HepG2 (cell line): ENCODE data around the gene BRD3. TPM values are rescaled to one million over a fixed set of nuclear protein-coding genes. Genes with fewer than 3 reads are reported as not detected.

ENCODE experiments used
- DNMT3B ChIP-seq: conservative IDR thresholded peaks from 2 replicates; pipeline ENCODE4 v1.6.1; 2016; ENCODE audit warnings: missing biosample characterization, control low read depth
- DR1 ChIP-seq: sonication (generic); formaldehyde crosslinking; IDR thresholded peaks from 2 replicates; pipeline ENCODE4 v1.8.0; 2021; ENCODE audit warnings: mild to moderate bottlenecking, missing genetic modification reagents, inconsistent platforms
- EED ChIP-seq: sonication (generic); formaldehyde crosslinking; IDR thresholded peaks from 2 replicates; pipeline ENCODE4 v1.5.0; 2020; ENCODE audit warnings: mild to moderate bottlenecking, missing genetic modification reagents
- NRL ChIP-seq: sonication (generic); formaldehyde crosslinking; IDR thresholded peaks from 2 replicates; pipeline ENCODE4 v1.5.0; 2020; ENCODE audit warnings: missing genetic modification reagents, mild to moderate bottlenecking, moderate library complexity, borderline replicate concordance
- RFXAP ChIP-seq: sonication (generic); formaldehyde crosslinking; IDR thresholded peaks from 2 replicates; pipeline ENCODE4 v1.4.0; 2020; ENCODE audit warnings: missing genetic modification reagents, borderline replicate concordance
- SALL1 ChIP-seq: sonication (generic); formaldehyde crosslinking; IDR thresholded peaks from 2 replicates; pipeline ENCODE4 v1.8.0; 2022; ENCODE audit warnings: mild to moderate bottlenecking, missing genetic modification reagents
- SAP130 ChIP-seq: IDR thresholded peaks from 2 replicates; pipeline ENCODE4 v1.6.1; 2016; ENCODE audit warnings: low read depth
- ZNF614 ChIP-seq: IDR thresholded peaks from 2 replicates; pipeline ENCODE4 v1.6.1; 2018; ENCODE audit warnings: missing biosample characterization, missing genetic modification reagents, inconsistent platforms, borderline replicate concordance
- ZNF781 ChIP-seq: sonication (generic); formaldehyde crosslinking; IDR thresholded peaks from 2 replicates; pipeline ENCODE4 v1.5.1; 2020; ENCODE audit warnings: borderline replicate concordance, mild to moderate bottlenecking, missing genetic modification reagents; ENCODE audit errors: not compliant biosample characterization
- polyA plus RNA-seq, 8 experiments: library from polyadenylated mRNA; depleted of rRNA in 3 of 8; stranded (reverse) in 7 of 8; unstranded in 1 of 8; fragments of >200 nt; fragmentation: Illumina TruSeq in 4 of 8; extraction: Trizol in 4 of 8; gene quantifications; 2 replicates each; pipeline versions ENCODE4 v1.2.1 to v1.2.3, GENCODE V29; 2011 to 2016; ENCODE audit warnings: low read depth in 4 of 8, missing spikeins in 1 of 8, mixed read lengths in 1 of 8; ENCODE audit not compliant: insufficient read depth in 1 of 8
- total RNA-seq, 5 experiments: library from RNA; depleted of rRNA; stranded (reverse); fragments of >200 nt; fragmentation: Illumina TruSeq; extraction: Trizol; gene quantifications; 2 replicates each; pipeline ENCODE4 v1.2.3, GENCODE V29; 2016; ENCODE audit warnings: low read depth in 1 of 5
- TF ChIP-seq, protein P1 (sequence below): sonication (generic); formaldehyde crosslinking; IDR thresholded peaks from 2 replicates; pipeline ENCODE4 v1.4.0; 2020; ENCODE audit warnings: missing genetic modification reagents, borderline replicate concordance
- TF ChIP-seq, protein P2 (sequence below): sonication (generic); formaldehyde crosslinking; IDR thresholded peaks from 2 replicates; pipeline ENCODE4 v1.5.1; 2020; ENCODE audit warnings: mild to moderate bottlenecking, missing genetic modification reagents, moderate library complexity
- TF ChIP-seq, protein P3 (sequence below): sonication (generic); formaldehyde crosslinking; IDR thresholded peaks from 2 replicates; pipeline ENCODE4 v1.4.0; 2020; ENCODE audit warnings: mild to moderate bottlenecking, low read depth, missing genetic modification reagents
- TF ChIP-seq, protein P4 (sequence below): sonication (generic); formaldehyde crosslinking; conservative IDR thresholded peaks from 2 replicates; pipeline ENCODE4 v1.5.0; 2020; ENCODE audit warnings: missing genetic modification reagents
- TF ChIP-seq, protein P5 (sequence below): sonication (generic); formaldehyde crosslinking; IDR thresholded peaks from 2 replicates; pipeline ENCODE4 v1.4.0; 2020; ENCODE audit warnings: missing genetic modification reagents

Gene BRD3
- total and polyA plus RNA-seq, 2 of the 13 experiments (the other 11 are each of a cell fraction or from before 2014, with no cell fraction given), result 5.9 to 12.9 TPM

DNA sequence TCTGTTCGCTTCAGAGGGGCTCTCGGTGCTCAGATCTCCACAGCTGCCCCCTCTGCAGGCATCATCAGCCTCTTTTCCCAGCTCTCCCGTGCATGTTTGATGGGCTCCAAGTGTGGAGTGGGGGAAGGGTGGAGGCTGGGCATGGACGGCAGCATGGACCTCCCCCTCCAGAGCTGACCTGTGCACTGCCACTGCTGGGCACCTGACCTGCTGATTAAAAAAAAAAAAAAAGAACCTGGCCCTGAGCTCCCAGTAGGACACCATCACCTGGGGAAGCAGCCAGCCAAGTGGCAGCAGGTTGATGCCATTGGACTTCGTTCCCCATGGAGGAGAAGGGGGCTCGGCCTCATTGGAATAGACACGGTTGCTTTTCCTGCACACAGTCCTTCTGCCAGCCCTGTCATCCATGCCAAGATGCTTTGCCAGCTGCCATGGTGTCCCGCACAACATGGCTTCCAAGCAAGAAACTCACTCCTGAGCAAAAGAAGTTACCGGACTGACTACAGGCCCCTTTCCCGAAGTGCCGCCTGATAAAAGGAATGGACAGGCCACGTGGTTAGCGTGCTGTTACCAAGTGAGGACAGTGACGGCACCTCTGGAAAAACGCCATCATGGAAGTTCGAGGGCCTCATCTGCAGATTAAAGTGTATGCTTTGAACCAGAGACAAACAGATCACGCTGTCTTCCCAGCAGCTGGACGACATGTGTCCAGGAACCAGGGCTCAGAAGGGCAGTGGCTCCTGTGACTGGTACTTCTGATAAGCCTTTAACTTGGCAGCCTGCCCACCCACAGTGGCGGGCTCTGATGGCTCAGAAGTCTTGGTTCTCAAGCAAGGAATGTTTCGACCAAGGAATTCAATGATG, 57.3 kb downstream of the BRD3 start (continued):
- TF ChIP-seq, protein P1, sequence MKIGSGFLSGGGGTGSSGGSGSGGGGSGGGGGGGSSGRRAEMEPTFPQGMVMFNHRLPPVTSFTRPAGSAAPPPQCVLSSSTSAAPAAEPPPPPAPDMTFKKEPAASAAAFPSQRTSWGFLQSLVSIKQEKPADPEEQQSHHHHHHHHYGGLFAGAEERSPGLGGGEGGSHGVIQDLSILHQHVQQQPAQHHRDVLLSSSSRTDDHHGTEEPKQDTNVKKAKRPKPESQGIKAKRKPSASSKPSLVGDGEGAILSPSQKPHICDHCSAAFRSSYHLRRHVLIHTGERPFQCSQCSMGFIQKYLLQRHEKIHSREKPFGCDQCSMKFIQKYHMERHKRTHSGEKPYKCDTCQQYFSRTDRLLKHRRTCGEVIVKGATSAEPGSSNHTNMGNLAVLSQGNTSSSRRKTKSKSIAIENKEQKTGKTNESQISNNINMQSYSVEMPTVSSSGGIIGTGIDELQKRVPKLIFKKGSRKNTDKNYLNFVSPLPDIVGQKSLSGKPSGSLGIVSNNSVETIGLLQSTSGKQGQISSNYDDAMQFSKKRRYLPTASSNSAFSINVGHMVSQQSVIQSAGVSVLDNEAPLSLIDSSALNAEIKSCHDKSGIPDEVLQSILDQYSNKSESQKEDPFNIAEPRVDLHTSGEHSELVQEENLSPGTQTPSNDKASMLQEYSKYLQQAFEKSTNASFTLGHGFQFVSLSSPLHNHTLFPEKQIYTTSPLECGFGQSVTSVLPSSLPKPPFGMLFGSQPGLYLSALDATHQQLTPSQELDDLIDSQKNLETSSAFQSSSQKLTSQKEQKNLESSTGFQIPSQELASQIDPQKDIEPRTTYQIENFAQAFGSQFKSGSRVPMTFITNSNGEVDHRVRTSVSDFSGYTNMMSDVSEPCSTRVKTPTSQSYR (CRISPR knock-in tag), result 0 out of 2 replicates have a peak, but pooled peaks have one; percentile 19
- TF ChIP-seq ZNF781 (CRISPR knock-in tag) (peak; percentile 38), ZNF614 (0 out of 2 replicates have a peak, but pooled peaks have one; percentile 41), SAP130 (peak; percentile 35; the same call in 1 of the 2 replicates), EED (CRISPR knock-in tag) (no peak), DR1 (CRISPR knock-in tag) (no peak), RFXAP (CRISPR knock-in tag) (no peak), SALL1 (peak; percentile 38), DNMT3B (CRISPR knock-in tag) (0 out of 2 replicates have a peak, but pooled peaks have one; percentile 58), NRL (CRISPR knock-in tag) (no peak)
- TF ChIP-seq, protein P2, sequence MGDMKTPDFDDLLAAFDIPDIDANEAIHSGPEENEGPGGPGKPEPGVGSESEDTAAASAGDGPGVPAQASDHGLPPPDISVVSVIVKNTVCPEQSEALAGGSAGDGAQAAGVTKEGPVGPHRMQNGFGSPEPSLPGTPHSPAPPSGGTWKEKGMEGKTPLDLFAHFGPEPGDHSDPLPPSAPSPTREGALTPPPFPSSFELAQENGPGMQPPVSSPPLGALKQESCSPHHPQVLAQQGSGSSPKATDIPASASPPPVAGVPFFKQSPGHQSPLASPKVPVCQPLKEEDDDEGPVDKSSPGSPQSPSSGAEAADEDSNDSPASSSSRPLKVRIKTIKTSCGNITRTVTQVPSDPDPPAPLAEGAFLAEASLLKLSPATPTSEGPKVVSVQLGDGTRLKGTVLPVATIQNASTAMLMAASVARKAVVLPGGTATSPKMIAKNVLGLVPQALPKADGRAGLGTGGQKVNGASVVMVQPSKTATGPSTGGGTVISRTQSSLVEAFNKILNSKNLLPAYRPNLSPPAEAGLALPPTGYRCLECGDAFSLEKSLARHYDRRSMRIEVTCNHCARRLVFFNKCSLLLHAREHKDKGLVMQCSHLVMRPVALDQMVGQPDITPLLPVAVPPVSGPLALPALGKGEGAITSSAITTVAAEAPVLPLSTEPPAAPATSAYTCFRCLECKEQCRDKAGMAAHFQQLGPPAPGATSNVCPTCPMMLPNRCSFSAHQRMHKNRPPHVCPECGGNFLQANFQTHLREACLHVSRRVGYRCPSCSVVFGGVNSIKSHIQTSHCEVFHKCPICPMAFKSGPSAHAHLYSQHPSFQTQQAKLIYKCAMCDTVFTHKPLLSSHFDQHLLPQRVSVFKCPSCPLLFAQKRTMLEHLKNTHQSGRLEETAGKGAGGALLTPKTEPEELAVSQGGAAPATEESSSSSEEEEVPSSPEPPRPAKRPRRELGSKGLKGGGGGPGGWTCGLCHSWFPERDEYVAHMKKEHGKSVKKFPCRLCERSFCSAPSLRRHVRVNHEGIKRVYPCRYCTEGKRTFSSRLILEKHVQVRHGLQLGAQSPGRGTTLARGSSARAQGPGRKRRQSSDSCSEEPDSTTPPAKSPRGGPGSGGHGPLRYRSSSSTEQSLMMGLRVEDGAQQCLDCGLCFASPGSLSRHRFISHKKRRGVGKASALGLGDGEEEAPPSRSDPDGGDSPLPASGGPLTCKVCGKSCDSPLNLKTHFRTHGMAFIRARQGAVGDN, result peak; percentile 66
- TF ChIP-seq, protein P3, sequence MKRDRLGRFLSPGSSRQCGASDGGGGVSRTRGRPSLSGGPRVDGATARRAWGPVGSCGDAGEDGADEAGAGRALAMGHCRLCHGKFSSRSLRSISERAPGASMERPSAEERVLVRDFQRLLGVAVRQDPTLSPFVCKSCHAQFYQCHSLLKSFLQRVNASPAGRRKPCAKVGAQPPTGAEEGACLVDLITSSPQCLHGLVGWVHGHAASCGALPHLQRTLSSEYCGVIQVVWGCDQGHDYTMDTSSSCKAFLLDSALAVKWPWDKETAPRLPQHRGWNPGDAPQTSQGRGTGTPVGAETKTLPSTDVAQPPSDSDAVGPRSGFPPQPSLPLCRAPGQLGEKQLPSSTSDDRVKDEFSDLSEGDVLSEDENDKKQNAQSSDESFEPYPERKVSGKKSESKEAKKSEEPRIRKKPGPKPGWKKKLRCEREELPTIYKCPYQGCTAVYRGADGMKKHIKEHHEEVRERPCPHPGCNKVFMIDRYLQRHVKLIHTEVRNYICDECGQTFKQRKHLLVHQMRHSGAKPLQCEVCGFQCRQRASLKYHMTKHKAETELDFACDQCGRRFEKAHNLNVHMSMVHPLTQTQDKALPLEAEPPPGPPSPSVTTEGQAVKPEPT, result no peak
- TF ChIP-seq, protein P4, sequence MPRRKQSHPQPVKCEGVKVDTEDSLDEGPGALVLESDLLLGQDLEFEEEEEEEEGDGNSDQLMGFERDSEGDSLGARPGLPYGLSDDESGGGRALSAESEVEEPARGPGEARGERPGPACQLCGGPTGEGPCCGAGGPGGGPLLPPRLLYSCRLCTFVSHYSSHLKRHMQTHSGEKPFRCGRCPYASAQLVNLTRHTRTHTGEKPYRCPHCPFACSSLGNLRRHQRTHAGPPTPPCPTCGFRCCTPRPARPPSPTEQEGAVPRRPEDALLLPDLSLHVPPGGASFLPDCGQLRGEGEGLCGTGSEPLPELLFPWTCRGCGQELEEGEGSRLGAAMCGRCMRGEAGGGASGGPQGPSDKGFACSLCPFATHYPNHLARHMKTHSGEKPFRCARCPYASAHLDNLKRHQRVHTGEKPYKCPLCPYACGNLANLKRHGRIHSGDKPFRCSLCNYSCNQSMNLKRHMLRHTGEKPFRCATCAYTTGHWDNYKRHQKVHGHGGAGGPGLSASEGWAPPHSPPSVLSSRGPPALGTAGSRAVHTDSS, result no peak
- TF ChIP-seq, protein P5, sequence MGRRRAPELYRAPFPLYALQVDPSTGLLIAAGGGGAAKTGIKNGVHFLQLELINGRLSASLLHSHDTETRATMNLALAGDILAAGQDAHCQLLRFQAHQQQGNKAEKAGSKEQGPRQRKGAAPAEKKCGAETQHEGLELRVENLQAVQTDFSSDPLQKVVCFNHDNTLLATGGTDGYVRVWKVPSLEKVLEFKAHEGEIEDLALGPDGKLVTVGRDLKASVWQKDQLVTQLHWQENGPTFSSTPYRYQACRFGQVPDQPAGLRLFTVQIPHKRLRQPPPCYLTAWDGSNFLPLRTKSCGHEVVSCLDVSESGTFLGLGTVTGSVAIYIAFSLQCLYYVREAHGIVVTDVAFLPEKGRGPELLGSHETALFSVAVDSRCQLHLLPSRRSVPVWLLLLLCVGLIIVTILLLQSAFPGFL, result no peak
